ENCODE results near the gene TEF.

GRCh38 chr22:41367680-41368542, 13.8 kb upstream of the TEF start:
- TF ChIP-seq ARID2 (IDR thresholded peaks at IDR 0.05) = no peak
- TF ChIP-seq NRF1 (conservative IDR thresholded peaks at IDR 0.05 in 1 of 2, IDR thresholded peaks at IDR 0.05 in 1 of 2) = no peak
- TF ChIP-seq ZNF592 (IDR thresholded peaks at IDR 0.05) = no peak
- no peak for TF ChIP-seq IRF2 (CRISPR knock-in tag; IDR thresholded peaks at IDR 0.05)
- TF ChIP-seq STAG1 (CRISPR knock-in tag; IDR thresholded peaks at IDR 0.05; ENCODE audit: borderline replicate concordance) = no peak
- TF ChIP-seq JUND (IDR thresholded peaks at IDR 0.05; ENCODE audit: borderline replicate concordance, low read depth, low read length) = no peak
- TF ChIP-seq JUND (tag; IDR thresholded peaks at IDR 0.05; ENCODE audit: borderline replicate concordance, low read depth, low read length) = no peak
- no peak for TF ChIP-seq YY1 (IDR thresholded peaks at IDR 0.05; ENCODE audit: borderline replicate concordance in 1 of 3, control insufficient read depth in 1 of 3, extremely low read depth in 1 of 3, insufficient read depth in 3 of 3, insufficient read length in 1 of 3, insufficient replicate concordance in 2 of 3, low read depth in 1 of 3, low read length in 2 of 3)
- no peak for TF ChIP-seq STAT5B (CRISPR knock-in tag; IDR thresholded peaks at IDR 0.05)
- TF ChIP-seq PKNOX1 (IDR thresholded peaks at IDR 0.05) = no peak
- no peak for TF ChIP-seq ZNF76 (CRISPR knock-in tag; IDR thresholded peaks at IDR 0.05; ENCODE audit: borderline replicate concordance)
